NCI-H524 treated with DMSO at 0.1 percent for 48 hours (cell line): ENCODE results near the gene ASCC1.
A peak's percentile ranks its signal among the peaks of the same experiment; 100 is the strongest.

Experiments
- DNase-seq: peaks from one replicate; lab custom pipeline; 2025; lab: John Stamatoyannopoulos, UW

Gene ASCC1

GRCh38 chr10:72097448-72098300 lies 118.4 kb downstream of the ASCC1 start:
- no peak for DNase-seq

- no peak for DNase-seq
These were observed 119.7 kb downstream of the ASCC1 start for GRCh38 chr10:72096115-72097000.

GRCh38 chr10:72095195-72095594 lies 120.9 kb downstream of the ASCC1 start:
- no peak for DNase-seq

DNA sequence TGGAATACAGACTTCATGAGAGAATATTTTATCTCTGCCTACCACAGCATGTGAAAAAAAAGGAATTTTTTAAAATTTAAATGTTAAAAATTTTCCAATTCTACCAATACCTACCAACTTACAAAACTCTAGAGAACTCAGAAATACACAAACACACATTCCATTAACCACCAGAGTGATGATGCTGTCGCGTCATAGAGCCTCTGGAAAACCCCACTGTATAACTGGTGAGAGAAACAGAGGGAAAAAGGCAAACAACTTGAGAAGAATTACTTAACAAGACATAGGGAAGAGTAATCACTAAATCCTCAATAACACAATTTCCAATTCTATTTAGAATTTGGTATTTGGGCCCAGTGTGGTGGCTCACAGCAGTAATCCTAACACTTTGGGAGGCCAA lies 121.5 kb downstream of the ASCC1 start:
- no peak for DNase-seq

- no peak for DNase-seq
These were observed 122.6 kb downstream of the ASCC1 start for GRCh38 chr10:72093450-72093849.

DNA sequence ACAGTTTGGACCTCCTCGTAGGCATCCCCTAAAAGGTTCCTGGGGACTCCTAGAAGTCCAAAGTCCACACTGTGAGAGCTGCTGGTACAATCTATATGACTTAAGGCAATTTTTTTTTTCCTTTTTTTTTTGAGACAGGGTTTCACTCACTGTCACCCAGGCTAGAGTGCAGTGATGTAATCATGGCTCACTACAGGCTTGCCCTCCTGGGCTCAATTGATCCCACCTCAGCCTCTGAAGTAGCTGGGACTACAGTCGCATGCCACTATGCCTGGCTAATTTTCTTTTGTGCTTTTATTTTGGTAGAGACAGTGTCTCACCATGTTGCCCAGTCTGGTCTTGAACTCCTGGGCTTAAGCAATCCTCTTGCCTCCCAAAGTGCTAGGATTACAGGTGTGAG lies 123.1 kb downstream of the ASCC1 start:
- no peak for DNase-seq

DNA sequence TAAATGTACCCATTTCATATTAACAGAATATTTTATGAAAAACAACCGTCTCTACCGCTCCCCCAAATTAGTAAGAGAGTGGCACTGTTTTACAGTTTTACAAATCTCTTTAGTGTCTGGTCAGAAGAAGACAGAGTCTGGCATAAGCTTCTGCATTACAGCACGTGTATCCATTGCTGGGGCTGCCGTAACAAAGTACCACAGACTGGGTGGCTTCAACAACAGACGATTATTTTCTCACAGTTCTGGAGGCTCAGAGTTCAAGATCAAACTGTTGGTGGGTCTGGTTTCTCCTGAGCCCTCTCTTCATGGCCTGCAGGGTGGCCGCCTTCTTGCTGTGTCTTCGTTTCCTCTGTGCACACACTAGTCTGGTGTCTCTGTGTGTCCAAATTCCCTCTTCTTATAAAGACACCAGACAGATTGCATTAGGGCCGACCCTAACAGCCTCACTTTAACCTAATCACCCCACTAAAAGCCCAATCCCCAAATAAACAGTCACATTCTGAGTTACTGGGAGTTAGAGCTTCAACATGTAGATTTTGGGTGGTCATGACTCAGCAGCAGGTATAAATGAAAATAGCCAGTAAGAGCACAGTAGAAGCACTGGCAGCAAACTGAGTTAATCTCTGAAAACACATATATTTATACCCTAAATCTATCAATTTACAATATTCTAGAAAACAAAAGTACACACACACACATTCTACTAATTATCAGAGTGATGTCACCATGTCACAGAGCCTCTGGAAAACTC lies 123.7 kb downstream of the ASCC1 start:
- no peak for DNase-seq

DNA sequence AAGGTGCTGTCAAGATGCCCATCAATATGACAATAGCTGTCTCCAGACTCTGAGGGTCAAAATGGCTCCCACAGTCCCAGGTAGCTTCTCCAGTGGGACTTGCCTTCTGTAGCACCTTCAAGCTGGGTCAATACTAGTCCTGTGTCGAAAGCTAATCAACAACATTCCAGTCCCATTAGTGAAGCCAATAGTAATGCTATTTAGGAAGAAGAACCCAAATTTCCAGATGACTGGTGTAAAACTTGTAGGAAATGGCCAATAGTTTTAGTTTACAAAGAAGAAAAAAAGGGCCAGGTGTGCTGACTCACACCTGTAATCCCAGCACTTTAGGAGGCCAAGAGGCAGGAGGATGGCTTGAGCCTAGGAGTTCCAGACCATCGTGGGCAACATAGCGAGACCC lies 125.8 kb downstream of the ASCC1 start:
- DNase-seq: no peak

- no peak for DNase-seq
These were observed 126.5 kb downstream of the ASCC1 start for GRCh38 chr10:72089618-72090017.

- peak; percentile 17 for DNase-seq
These were observed 127.0 kb downstream of the ASCC1 start for GRCh38 chr10:72088889-72089575.

GRCh38 chr10:72087969-72088888 lies 127.8 kb downstream of the ASCC1 start, which contains the start of gene SPOCK2:
TSS of gene SPOCK2 (minus strand) at chr10:72088551. CDS start at chr10:72088328, 223 bp downstream.
- DNase-seq: no peak

- no peak for DNase-seq
These were observed 128.6 kb downstream of the ASCC1 start for GRCh38 chr10:72087392-72087968.

DNA sequence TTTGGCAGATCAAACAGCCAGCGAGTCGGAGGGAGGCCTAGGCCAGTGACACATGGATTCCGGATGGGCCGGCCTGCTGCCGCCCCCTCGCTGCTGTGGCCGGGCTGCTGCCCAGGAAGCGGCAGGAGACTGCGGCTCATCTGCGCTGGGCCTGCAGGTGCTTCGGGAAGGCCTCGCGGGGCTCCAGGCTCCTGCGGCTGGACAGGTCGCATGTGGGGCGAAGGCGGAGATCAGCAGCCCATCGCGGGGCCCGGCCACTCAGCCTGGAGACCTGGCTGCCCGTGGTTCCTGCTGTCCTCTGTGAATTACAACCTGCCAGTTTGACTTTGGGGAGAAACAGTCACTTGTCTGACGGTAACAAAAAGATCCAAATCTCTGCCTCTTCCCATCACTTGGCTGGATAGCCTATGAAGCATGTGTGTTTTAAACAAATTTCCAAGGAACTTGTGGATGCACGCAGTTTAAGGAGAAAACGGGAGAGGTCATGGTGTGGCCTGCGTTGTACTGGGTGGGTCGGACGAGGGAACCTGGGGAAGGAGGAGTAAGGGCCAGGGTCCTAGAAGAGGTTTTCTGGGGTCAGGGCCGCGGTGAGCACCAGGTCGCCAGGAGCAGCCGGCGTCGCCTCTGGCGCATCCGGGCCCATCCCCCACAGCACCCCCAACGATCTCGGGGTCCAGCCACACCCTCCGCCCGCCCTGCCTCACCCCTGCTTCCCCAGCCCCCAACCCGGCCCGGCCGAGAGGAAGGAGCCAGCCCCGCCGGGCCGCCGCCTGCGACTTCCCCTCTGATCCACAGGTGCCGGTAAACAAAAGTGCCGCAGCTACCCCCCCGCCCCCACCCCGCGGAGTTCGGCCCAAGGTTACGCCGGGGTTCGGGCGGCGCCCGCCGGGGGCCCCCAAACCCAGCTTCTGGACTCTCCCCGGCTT lies 129.3 kb downstream of the ASCC1 start:
- no peak for DNase-seq

DNA sequence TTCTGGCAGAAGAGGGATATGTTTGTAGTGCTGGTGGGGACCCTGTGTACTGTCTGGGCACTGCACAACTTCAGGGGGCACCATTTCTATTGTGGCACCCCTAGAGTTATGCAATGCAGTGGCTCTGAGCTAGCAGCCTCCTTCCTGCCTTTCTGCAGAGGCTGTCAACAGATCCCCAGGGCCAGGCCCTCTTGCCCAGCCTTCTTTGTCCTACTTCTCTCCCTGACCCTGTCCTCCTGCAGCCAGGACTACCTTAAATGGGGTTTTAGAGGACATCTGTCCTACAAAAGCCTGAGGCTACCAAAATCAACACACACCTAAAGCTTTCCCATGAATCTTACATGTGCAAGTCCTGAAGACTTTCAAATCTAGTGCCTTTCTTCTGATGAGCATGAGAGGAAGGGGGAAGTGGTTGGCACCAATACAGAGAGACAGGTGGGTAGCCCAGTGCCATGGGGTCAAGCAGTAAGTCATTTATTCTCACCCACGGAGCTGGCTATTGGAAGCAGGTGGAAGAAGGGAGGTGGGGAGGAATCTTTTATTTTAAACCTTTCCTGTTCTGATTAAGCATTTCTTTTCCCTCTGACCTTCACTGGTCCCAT lies 130.1 kb downstream of the ASCC1 start:
- DNase-seq: no peak

DNA sequence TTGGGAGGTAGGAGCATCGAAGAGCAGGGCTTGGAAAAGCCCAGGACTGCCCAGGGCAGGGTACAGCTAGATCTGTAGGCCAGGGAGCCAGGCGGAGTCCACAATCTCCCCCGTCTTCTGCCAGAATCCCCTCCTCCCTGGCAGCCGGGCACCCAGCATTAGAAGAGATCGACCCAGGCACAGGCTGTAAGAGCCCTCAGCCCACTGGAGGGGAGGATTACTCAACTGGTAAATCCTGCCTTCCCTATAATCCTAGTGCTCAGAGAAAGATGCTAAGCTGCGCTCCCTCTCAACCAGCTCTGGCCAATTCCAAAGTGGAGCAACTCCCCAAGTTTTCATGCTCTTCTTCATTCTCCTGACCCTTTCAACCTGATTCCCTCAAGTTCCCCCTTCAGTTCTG lies 130.9 kb downstream of the ASCC1 start:
- DNase-seq: peak; percentile 14

DNA sequence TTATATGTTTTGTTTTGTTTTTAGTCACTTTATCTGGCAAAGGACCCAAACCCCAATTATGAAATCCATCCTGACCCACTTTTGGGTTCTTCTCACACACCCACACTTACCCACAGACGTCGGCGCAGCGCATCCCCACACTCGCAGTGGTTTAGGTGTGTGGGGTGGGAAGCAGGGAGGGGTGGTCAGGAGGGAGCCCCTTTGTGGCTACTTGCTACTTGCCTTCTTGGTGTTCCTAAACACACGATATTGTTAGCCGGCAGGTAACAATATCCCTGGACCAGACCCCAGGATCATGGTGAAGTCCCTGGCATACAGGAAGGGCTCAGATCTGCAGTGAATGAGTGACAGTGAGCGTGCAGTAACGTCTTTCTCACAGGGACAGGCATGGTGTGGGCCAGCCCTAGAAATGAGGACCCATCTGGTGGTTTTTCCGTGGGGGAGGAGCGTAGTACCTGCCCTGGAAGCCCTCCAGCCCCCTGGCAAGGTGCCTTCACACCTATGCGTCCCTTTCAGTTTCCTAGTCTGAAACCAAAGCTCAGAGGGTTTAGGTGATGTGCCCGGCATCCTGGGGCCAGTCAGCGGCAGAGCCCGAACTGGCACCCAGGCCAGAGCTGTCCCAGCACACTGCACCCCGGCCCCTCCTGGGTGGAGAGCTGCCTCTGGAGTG lies 132.2 kb downstream of the ASCC1 start:
- no peak for DNase-seq

DNA sequence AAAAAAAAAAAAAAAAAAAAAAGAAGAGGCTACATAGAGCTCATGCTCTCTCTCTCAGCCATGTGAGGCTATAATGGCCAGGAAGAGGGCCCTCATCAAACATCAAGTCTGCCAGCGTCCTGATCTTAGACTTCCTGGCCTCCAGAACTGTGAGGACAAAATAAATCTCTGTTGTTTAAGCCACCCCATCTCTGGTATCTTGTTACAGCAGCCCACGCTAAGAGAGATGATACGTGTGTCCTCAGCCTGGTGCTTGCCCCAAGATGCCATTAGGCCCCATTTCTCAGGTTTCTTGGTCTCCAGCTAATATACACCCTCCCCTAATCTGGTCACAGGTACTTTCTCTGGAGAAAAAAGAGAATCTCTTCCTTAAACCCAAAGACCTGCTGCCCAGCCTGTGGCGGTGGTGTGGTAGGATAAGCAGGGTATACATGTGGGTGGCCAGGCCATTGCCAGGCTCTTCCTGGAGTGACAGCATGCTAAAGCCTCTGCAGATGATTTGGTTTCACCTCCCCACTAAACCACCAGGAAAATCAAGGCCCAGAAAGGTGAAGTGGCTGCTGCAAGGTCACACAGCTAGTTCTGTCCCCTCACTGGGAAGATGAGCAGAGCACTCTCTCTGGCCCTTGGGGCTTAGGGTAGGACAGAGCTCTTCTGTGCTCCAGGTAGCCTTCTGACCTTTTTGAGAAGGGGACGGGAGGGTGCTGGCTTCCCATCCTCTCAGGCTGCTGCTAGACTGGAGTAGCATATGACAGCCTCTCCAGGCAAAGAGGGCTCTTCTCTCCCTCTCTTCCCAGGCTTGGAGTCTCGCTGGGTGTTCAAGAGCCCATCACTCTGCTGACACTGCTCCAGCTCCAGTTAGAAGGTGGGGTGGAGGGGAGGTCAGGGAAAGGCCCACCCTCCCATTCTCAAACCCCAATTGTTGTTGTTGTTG lies 133.0 kb downstream of the ASCC1 start:
- no peak for DNase-seq
